Retina (tissue), 1 donor: ENCODE results near the gene DLGAP1.

Experiments
- DNase-seq: peaks from one replicate; pipeline ENCODE4 v3.0.0-alpha.2; 2016

DLGAP1 gene

GRCh38 chr18:3753106-3753505, 702.0 kb downstream of the DLGAP1 start:
- DNase-seq = no peak

DNA sequence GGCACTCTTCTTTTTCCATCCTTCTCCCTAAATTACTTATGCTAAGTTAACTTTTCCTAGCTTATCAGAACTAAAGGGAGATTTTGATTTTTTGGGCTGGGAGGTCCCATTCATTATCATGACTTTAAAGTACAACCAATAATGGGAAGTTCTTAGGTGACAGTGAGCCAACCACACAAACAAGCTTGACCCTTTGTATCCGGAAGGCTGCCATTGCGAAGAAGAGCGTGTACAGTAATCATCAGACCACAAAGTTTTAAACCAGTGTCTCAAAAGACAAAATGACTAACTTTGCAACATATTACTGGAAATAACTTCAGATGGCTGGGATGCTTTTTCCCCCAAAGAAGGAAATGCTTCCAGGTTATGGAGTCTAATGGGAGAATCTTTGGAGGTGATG, 707.0 kb downstream of the DLGAP1 start:
- no peak for DNase-seq

- no peak for DNase-seq
Measured at GRCh38 chr18:3747176-3747973, 707.7 kb downstream of the DLGAP1 start.

GRCh38 chr18:3742541-3742940, 712.6 kb downstream of the DLGAP1 start:
- DNase-seq = no peak

DNA sequence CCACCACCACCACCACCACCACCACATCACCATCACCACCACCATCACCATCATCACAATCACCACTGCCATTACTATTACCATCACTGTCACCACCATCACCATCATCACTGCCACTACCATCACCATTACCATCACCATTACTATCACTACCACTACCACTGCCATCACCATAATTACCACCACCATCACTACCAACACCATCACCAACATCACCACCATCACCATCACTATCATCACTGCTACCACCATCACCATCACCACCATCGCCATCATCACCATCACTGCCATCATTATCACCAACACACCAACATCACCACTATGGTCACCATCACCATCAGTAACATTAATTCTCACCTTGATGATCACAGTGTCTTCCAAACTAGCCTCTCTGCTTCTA, 713.8 kb downstream of the DLGAP1 start:
- no peak for DNase-seq

DNA sequence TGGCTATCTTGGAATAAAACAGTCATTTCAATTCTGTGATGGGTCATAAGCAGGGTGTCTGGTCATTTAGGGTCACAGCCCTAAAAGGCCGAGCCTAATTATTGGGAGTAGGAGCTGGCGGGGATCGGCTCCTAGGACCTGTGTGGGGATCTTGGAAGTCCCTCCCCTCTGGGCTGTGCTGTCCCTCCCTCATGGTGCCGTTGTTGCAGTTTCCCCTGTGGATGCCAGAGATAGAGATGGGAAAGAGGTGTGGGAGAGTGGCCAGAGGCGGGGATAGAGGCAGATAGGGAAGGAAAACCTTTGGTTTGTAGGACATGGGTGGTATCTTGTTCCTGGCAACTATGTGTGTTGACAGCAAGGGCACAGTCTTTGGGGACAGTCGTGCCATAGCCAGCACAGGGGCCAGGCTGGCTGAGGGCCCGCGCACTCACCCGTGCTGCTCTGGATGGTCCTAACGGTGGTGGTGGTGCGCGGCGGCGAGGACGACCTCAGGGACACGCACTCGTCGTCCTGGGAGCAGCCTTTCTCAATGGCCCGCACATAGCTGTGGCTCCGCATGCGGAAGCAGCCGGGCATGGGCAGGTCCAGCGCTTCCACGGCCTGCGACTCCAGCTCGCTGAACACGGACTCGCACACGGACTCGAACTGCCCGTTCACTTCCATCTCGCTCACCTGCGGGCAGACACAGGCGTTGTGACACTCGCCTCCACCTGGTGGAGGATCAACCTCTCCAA, 726.2 kb downstream of the DLGAP1 start:
- no peak for DNase-seq

DNA sequence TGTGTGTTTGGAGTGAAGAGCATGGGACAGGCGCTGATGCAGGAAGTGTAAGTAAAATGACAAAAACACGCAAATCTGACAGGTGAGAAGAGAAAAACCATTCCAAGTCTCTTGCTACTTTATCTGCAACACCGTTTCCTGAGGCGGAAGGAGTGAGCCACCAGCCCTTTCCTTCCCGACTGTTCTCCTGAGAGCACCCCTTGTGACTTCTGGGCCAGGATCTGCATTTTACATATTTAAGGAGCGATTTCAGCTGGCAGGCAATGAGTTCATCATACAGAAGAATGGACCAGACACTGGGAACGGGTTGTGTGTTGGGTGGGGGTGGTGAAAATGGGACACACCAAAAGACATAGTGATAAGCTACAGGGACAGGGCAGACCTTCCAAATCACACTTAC, 727.8 kb downstream of the DLGAP1 start:
- DNase-seq = no peak

GRCh38 chr18:3726238-3726951, 728.7 kb downstream of the DLGAP1 start:
- DNase-seq = no peak

DNA sequence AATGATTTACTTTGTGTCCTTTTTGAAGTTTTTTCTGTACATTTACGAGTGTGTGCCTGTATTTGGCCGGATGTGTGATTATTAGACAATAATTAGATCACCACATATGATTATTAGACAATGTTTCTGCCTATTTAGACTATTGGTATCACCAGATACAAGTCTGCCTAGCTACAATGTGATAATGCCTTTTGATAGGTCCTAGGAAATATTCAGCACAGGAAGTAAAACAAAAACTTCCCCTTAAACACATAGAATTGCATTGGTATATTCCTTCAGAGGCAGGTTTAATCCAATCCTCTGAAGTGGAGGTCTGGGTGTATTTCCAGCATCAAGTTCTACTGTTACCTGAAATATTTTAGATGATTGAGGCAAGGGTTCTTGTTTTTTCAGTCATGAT, 730.0 kb downstream of the DLGAP1 start:
- no peak for DNase-seq

GRCh38 chr18:3723554-3723953, 731.6 kb downstream of the DLGAP1 start:
- DNase-seq = no peak

- DNase-seq = no peak
Measured at GRCh38 chr18:3722649-3723433, 732.3 kb downstream of the DLGAP1 start.

DNA sequence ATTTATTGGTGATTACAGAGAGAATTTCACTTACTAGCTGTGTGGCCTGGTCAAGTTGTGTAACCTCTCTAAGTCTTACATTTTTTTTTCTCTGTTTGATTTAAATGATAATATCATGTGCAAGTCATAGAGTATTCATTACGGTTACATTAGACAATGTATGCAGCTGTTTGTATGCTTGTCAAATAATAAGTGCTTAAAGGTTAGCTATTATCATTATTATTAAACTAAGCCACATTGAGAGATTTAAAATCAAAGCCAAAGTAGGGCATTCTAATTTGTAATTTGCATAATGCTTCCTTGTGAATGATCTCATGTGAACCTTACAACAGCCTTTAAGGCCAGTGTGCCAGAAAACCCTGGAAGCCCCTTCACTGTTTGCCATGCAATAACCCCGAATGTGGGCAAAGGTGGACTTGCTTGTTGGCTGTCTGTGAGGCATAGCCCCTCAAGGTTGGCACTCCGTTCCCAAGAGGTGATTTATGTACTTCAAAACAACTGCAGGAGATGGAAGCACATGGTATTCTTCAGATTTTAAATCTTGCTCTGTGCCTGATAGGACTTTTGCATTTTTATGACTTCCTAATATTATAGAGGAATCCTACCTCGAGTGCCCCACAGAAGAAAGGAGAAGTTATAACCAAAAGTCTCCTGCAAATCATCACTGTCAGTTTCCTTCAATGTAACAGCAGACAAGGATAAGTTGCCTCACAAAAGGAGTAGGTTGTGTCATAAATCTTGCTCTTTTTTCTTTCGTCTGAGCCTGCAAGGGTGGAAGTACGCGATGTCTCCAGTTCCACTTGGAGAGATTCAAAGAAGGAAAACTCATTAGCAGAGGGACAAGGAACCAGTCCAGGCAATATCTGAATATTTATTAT, 733.1 kb downstream of the DLGAP1 start:
- no peak for DNase-seq

- DNase-seq = no peak
Measured at GRCh38 chr18:3720818-3721545, 734.1 kb downstream of the DLGAP1 start.

GRCh38 chr18:3720159-3720558, 734.9 kb downstream of the DLGAP1 start:
- no peak for DNase-seq

- DNase-seq = no peak
Measured at GRCh38 chr18:3717376-3718025, 737.6 kb downstream of the DLGAP1 start.

GRCh38 chr18:3716116-3716660, 738.9 kb downstream of the DLGAP1 start:
- DNase-seq = no peak

DNA sequence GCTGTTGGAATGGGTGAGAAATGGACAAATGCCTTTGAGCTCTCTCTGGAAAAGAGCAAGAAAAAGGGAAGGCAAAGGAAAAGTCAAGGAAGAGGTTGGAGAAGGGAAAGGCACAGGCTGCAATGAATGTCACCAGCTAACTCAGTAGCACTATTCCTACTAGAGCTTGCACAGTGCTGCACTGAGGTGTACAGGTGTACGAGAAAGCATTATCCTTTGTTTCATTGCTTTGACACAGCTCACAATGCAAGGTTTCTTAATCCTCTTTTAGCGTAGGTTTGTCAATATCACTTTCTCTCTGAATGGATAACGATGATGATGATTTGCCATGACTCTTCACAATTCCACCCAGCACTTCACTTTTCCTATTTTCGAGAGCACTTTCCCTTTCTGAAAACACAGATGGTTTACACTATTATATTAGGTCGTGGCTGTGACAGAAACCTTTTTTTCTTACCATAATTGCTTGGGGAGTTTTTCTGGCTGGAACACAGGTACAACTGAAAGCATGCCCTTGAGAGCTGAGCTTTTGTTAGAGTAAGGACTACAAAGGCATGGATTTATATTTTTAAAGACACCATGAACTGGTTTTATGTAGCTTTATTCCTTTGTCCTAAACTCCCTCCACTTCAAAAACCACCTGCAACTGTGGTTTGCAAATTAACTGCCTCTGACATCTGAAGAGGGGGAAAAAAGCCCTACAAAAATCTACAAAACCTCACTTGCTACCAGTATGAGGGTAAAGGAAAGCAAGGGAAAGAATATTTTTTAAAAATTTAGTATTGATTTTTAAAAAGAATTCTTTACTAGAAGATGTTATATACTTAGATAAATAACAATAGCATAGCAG, 739.7 kb downstream of the DLGAP1 start:
- peak; percentile 52 for DNase-seq

GRCh38 chr18:3713708-3714107, 741.4 kb downstream of the DLGAP1 start:
- DNase-seq = no peak

DNA sequence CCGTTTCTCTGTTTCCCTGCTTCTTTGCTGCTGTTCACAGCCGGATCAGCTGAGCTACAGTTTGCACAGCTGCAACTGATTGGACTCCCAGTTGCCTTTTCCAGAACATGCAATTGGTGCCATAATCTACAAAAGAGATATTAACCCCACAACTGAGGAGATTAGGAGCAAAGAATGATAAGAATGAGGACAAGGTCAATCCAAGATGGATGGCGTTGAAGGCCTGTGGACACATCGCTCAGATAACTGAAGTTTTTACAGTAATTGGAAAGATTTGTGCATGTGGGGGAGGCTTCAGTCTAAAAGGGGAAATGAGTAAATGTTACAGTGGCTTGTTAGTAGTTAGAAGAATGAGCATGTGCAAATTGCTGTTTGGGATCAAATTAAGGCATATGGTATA, 741.9 kb downstream of the DLGAP1 start:
- DNase-seq = no peak
